ENCODE data around the gene PAM16. TPM values are rescaled to one million over a fixed set of nuclear protein-coding genes. Genes with fewer than 3 reads are reported as not detected.

Gene PAM16
- total RNA-seq, 5 donors from 2014 or later (not counting 1 experiment from before 2014, with no cell fraction given), result 41.2 to 53.7 (median 47.4) TPM

DNA sequence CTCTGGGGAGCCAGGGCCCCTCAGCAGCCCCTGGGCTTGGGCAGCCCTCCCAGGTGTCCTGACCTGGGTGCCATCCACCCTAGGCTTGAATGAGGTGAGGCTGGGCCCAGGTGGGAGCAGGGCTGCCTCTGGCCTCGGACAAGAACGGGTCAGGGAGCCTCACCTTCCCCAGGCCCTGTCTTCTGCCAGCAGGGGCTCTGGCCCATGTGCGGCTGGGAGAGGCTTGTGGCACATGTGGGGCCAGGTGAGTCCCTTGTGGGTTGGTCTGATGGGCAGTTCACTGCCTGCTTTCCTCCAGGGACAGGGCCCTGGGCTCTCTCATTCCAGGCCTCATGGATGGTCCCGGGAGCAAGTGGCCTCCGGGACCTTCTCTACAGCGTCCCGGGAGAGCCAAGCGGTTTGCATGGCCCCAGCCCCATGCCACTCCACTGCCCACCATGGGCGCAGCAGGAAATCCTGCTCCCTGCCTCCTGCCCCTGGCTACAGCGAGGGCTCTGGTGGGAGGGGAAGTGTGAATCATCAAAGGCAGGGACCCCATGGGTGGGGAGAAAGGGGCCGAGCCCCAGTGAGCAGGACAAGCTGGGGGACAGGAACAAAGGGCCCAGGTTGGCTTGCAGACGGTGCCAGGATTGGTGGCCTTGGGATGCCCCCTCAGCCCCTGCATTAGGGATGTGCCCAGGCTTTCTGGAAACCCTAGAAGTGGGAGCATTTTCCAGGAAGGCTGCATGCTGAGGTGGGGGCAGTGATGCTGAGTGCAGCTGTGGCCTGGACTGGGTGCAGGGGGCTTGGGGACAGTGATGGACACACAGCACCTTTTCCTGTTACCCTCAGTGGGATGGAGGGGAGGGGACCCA, 32.7 kb upstream of the PAM16 start:
- no peaks in the 10 kb centered on the region for H3K4me1 Mint-ChIP-seq
- ChIA-PET CTCF (no interaction called here), POLR2A (no interaction called here)
- no peak for DNase-seq
- H3K27me3 Mint-ChIP-seq, result no peaks in the 10 kb centered on the region
- Histone ChIP-seq H3K27me3 (replicated peaks in 1 of 2; ENCODE audit: control insufficient read depth in 2 of 2, extremely low read depth in 1 of 2, insufficient read depth in 2 of 2, low read length in 1 of 2) (no peaks in the 10 kb centered on the region), H3K27ac (ENCODE audit: low read length) (no peak overlapping the region), H3K4me3 (ENCODE audit: control insufficient read depth in 1 of 2, extremely low read depth in 1 of 2, low read length in 1 of 2) (no peak overlapping the region), H3K4me1 (ENCODE audit: control insufficient read depth in 1 of 2, extremely low read depth in 1 of 2, insufficient read depth in 2 of 2, low read length in 2 of 2) (peaks cover 0 to 16% of the 10 kb centered on the region in 2 experiments), H3K36me3 (ENCODE audit: control insufficient read depth in 2 of 2, extremely low read depth in 1 of 2, insufficient read depth in 1 of 2, low read length in 1 of 2) (peaks cover 29 to 81% of the 10 kb centered on the region in 2 donors), H3K9me3 (no peaks in the 10 kb centered on the region)
- no peaks in the 10 kb centered on the region for H3K9me3 Mint-ChIP-seq
- peaks cover 10% of the 10 kb centered on the region for H3K36me3 Mint-ChIP-seq
- H3K4me3 Mint-ChIP-seq, result no peak overlapping the region
- WGBS (ENCODE audit: insufficient coverage), result 96% methylated on average over 7 of the region's 12 CpGs
- H3K27ac Mint-ChIP-seq, result no peak overlapping the region
- ATAC-seq (replicated peaks in 1 of 4), result no peak

DNA sequence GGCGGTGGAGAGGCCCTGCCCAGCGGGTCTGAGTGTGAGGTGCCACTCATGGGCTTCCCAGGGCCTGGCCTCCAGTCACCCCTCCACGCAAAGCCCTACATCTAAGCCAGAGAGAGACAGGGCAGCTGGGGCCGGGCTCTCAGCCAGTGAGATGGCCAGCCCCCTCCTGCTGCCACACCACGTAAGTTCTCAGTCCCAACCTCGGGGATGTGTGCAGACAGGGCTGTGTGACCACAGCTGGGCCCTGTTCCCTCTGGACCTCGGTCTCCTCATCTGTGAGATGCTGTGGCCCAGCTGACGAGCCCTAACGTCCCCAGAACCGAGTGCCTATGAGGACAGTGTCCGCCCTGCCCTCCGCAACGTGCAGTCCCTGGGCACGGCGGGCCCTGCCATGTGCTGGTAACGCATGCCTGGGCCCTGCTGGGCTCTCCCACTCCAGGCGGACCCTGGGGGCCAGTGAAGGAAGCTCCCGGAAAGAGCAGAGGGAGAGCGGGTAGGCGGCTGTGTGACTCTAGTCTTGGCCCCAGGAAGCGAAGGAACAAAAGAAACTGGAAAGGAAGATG, 31.8 kb upstream of the PAM16 start:
- no peaks in the 10 kb centered on the region for H3K27me3 ChIP-seq (replicated peaks in 1 of 2; ENCODE audit: control insufficient read depth in 2 of 2, extremely low read depth in 1 of 2, insufficient read depth in 2 of 2, low read length in 1 of 2)
- Mint-ChIP-seq H3K27ac (peak overlapping the region in 1 of 2 donors; percentile 68), H3K27me3 (no peaks in the 10 kb centered on the region), H3K9me3 (no peaks in the 10 kb centered on the region), H3K4me3 (peak overlapping the region in 1 of 3 donors; percentile 36), H3K36me3 (peaks cover 10% of the 10 kb centered on the region), H3K4me1 (peaks cover 0 to 2% (median 1%) of the 10 kb centered on the region in 3 donors)
- no peak overlapping the region for H3K27ac ChIP-seq (ENCODE audit: low read length)
- ChIA-PET POLR2A (no interaction called here), CTCF (no interaction called here)
- ATAC-seq (replicated peaks in 1 of 4) (peak in 1 of 4 experiments; percentile 2), DNase-seq (no peak)
- H3K4me3 ChIP-seq (ENCODE audit: control insufficient read depth in 1 of 2, extremely low read depth in 1 of 2, low read length in 1 of 2), result no peak overlapping the region
- H3K36me3 ChIP-seq (ENCODE audit: control insufficient read depth in 2 of 2, extremely low read depth in 1 of 2, insufficient read depth in 1 of 2, low read length in 1 of 2), result peaks cover 33 to 73% of the 10 kb centered on the region in 2 donors
- peaks cover 0 to 24% of the 10 kb centered on the region in 2 experiments for H3K4me1 ChIP-seq (ENCODE audit: control insufficient read depth in 1 of 2, extremely low read depth in 1 of 2, insufficient read depth in 2 of 2, low read length in 2 of 2)
- no peaks in the 10 kb centered on the region for H3K9me3 ChIP-seq
- 92% methylated on average over 16 of the region's 21 CpGs for WGBS (ENCODE audit: insufficient coverage)

DNA sequence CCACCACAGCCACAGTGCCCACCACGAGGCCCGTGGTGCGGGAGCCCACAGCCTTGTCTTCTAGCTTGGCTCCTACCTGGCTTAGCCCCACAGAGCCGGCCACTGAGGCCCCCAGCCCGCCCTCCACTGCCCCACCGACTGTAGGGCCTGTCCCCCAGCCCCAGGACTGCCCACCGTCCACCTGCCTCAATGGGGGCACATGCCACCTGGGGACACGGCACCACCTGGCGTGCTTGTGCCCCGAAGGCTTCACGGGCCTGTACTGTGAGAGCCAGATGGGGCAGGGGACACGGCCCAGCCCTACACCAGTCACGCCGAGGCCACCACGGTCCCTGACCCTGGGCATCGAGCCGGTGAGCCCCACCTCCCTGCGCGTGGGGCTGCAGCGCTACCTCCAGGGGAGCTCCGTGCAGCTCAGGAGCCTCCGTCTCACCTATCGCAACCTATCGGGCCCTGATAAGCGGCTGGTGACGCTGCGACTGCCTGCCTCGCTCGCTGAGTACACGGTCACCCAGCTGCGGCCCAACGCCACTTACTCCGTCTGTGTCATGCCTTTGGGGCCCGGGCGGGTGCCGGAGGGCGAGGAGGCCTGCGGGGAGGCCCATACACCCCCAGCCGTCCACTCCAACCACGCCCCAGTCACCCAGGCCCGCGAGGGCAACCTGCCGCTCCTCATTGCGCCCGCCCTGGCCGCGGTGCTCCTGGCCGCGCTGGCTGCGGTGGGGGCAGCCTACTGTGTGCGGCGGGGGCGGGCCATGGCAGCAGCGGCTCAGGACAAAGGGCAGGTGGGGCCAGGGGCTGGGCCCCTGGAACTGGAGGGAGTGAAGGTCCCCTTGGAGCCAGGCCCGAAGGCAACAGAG, 31.0 kb upstream of the PAM16 start:
- H3K36me3 ChIP-seq (ENCODE audit: control insufficient read depth in 2 of 2, extremely low read depth in 1 of 2, insufficient read depth in 1 of 2, low read length in 1 of 2), result peaks cover 32 to 70% of the 10 kb centered on the region in 2 donors

DNA sequence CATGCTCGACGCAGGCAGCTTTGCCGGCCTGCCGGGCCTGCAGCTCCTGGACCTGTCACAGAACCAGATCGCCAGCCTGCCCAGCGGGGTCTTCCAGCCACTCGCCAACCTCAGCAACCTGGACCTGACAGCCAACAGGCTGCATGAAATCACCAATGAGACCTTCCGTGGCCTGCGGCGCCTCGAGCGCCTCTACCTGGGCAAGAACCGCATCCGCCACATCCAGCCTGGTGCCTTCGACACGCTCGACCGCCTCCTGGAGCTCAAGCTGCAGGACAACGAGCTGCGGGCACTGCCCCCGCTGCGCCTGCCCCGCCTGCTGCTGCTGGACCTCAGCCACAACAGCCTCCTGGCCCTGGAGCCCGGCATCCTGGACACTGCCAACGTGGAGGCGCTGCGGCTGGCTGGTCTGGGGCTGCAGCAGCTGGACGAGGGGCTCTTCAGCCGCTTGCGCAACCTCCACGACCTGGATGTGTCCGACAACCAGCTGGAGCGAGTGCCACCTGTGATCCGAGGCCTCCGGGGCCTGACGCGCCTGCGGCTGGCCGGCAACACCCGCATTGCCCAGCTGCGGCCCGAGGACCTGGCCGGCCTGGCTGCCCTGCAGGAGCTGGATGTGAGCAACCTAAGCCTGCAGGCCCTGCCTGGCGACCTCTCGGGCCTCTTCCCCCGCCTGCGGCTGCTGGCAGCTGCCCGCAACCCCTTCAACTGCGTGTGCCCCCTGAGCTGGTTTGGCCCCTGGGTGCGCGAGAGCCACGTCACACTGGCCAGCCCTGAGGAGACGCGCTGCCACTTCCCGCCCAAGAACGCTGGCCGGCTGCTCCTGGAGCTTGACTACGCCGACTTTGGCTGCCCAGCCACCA, 30.2 kb upstream of the PAM16 start:
- H3K9me3 Mint-ChIP-seq, result no peaks in the 10 kb centered on the region
- peak overlapping the region in 1 of 3 donors; percentile 32 for H3K4me3 Mint-ChIP-seq
- H3K27me3 Mint-ChIP-seq, result no peaks in the 10 kb centered on the region
- H3K4me3 ChIP-seq (ENCODE audit: control insufficient read depth in 1 of 2, extremely low read depth in 1 of 2, low read length in 1 of 2), result no peak overlapping the region
- H3K36me3 Mint-ChIP-seq, result peaks cover 13% of the 10 kb centered on the region
- H3K27ac Mint-ChIP-seq, result no peak overlapping the region
- peaks cover 32 to 63% of the 10 kb centered on the region in 2 donors for H3K36me3 ChIP-seq (ENCODE audit: control insufficient read depth in 2 of 2, extremely low read depth in 1 of 2, insufficient read depth in 1 of 2, low read length in 1 of 2)
- H3K27ac ChIP-seq (ENCODE audit: low read length), result no peak overlapping the region
- CTCF ChIA-PET, result no interaction called here
- H3K4me1 Mint-ChIP-seq, result peaks cover 0 to 6% (median 3%) of the 10 kb centered on the region in 3 donors
- ATAC-seq (replicated peaks in 1 of 4) (no peak), DNase-seq (no peak)
- 96% methylated on average over 57 of the region's 59 CpGs for WGBS (ENCODE audit: insufficient coverage)
- no peaks in the 10 kb centered on the region for H3K9me3 ChIP-seq
- POLR2A ChIA-PET, result no interaction called here
- no peaks in the 10 kb centered on the region for H3K27me3 ChIP-seq (replicated peaks in 1 of 2; ENCODE audit: control insufficient read depth in 2 of 2, extremely low read depth in 1 of 2, insufficient read depth in 2 of 2, low read length in 1 of 2)
- peaks cover 0 to 32% of the 10 kb centered on the region in 2 experiments for H3K4me1 ChIP-seq (ENCODE audit: control insufficient read depth in 1 of 2, extremely low read depth in 1 of 2, insufficient read depth in 2 of 2, low read length in 2 of 2)

More for the DNA sequence above, 31.0 kb upstream of the PAM16 start:
- WGBS (ENCODE audit: insufficient coverage), result 95% methylated on average over 44 of the region's 55 CpGs
- Mint-ChIP-seq H3K36me3 (peaks cover 13% of the 10 kb centered on the region), H3K4me3 (peak overlapping the region in 1 of 3 donors; percentile 32), H3K4me1 (peaks cover 0 to 4% (median 3%) of the 10 kb centered on the region in 3 donors), H3K27me3 (no peaks in the 10 kb centered on the region), H3K9me3 (no peaks in the 10 kb centered on the region), H3K27ac (no peak overlapping the region)
- ATAC-seq (replicated peaks in 1 of 4), result peak in 1 of 4 experiments; percentile 4
- H3K27me3 ChIP-seq (replicated peaks in 1 of 2; ENCODE audit: control insufficient read depth in 2 of 2, extremely low read depth in 1 of 2, insufficient read depth in 2 of 2, low read length in 1 of 2), result no peaks in the 10 kb centered on the region
- no peak overlapping the region for H3K4me3 ChIP-seq (ENCODE audit: control insufficient read depth in 1 of 2, extremely low read depth in 1 of 2, low read length in 1 of 2)
- DNase-seq, result no peak
- H3K4me1 ChIP-seq (ENCODE audit: control insufficient read depth in 1 of 2, extremely low read depth in 1 of 2, insufficient read depth in 2 of 2, low read length in 2 of 2), result peaks cover 0 to 28% of the 10 kb centered on the region in 2 experiments
- no peaks in the 10 kb centered on the region for H3K9me3 ChIP-seq
- H3K27ac ChIP-seq (ENCODE audit: low read length), result no peak overlapping the region
- ChIA-PET POLR2A (no interaction called here), CTCF (no interaction called here)

DNA sequence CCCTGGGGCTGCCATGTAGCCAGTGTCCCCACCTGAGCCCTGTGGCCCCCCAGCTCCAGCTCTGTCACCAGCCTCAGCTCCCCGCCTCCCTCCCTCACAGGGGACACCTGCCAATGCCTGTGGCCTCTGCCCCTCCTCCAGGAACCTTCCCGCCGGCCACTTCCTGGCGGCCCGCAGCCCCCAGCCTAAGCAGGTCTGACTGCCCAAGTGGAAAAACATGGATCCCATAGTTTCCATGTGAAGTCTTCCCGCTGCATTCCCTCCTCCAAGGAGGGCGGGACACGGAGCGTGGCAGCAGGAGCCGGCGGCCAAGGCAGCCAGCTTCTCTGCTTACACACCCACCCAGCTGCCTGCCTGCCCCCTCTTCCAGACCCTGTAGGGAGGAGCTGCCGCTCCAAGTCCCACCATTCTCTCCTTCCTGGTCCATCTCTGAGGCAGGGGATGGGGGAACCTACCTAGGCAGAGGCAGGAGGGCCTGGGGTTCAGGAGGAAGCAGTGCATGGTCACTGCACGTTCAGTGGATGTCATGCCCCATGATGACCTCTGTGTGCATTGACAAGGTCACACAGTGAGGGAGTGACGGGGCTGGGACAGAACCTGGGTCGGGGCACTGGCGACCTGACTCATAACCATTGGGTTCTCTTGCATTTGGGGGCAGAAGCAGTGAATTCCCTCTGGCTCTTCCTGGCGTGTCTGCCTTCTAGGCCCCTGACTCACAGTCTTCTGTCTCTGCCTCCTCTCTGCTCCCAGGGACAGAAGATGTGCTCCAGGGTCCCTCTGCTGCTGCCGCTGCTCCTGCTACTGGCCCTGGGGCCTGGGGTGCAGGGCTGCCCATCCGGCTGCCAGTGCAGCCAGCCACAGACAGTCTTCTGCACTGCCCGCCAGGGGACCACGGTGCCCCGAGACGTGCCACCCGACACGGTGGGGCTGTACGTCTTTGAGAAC, 29.3 kb upstream of the PAM16 start:
- Histone ChIP-seq H3K9me3 (no peaks in the 10 kb centered on the region), H3K27ac (ENCODE audit: low read length) (no peak overlapping the region), H3K36me3 (ENCODE audit: control insufficient read depth in 2 of 2, extremely low read depth in 1 of 2, insufficient read depth in 1 of 2, low read length in 1 of 2) (peaks cover 32 to 60% of the 10 kb centered on the region in 2 donors), H3K27me3 (replicated peaks in 1 of 2; ENCODE audit: control insufficient read depth in 2 of 2, extremely low read depth in 1 of 2, insufficient read depth in 2 of 2, low read length in 1 of 2) (no peaks in the 10 kb centered on the region), H3K4me1 (ENCODE audit: control insufficient read depth in 1 of 2, extremely low read depth in 1 of 2, insufficient read depth in 2 of 2, low read length in 2 of 2) (peaks cover 0 to 33% of the 10 kb centered on the region in 2 experiments), H3K4me3 (ENCODE audit: control insufficient read depth in 1 of 2, extremely low read depth in 1 of 2, low read length in 1 of 2) (no peak overlapping the region)
- Mint-ChIP-seq H3K4me1 (peaks cover 5 to 9% (median 5%) of the 10 kb centered on the region in 3 donors), H3K27me3 (no peaks in the 10 kb centered on the region), H3K36me3 (peaks cover 10% of the 10 kb centered on the region), H3K9me3 (no peaks in the 10 kb centered on the region), H3K27ac (no peak overlapping the region), H3K4me3 (peak overlapping the region in 1 of 3 donors; percentile 30)
- ChIA-PET POLR2A (no interaction called here), CTCF (interaction anchor here in 1 of 2 donors (0.7 kb wide), 1 partner anchor 11 kb away, joined by 3 read pairs; no protein-coding TSS in a partner anchor)
- no peak for DNase-seq
- WGBS (ENCODE audit: insufficient coverage), result 96% methylated on average over 15 of the region's 26 CpGs
- ATAC-seq (replicated peaks in 1 of 4), result no peak

Data from T-cell (primary cell).